NCI-H748 (cell line): ENCODE measurements around the gene U2AF1L4.

Source experiments
- DNase-seq: peaks from one replicate; lab custom pipeline; 2025; ENCODE audit not compliant: unreplicated experiment; lab: John Stamatoyannopoulos, UW

U2AF1L4 gene

GRCh38 chr19:35757749-35758608, 12.8 kb upstream of the U2AF1L4 start, which contains the start of gene PROSER3:
TSS of gene PROSER3 (plus strand) at chr19:35758176. CDS start at chr19:35758216, 40 bp downstream.
- peak; percentile 100 for DNase-seq

- DNase-seq, result peak; percentile 87
Observed at GRCh38 chr19:35757231-35757748, 12.1 kb upstream of the U2AF1L4 start.

- peak; percentile 50 for DNase-seq
Observed at GRCh38 chr19:35756377-35757230, 11.4 kb upstream of the U2AF1L4 start, which contains the start of gene HSPB6. TSS of gene HSPB6 (minus strand) at chr19:35757029. CDS start at chr19:35757008, 21 bp downstream.

GRCh38 chr19:35755550-35756376, 10.5 kb upstream of the U2AF1L4 start:
- peak; percentile 58 for DNase-seq

- no peak for DNase-seq
Observed at GRCh38 chr19:35755131-35755549, 9.9 kb upstream of the U2AF1L4 start.

- DNase-seq, result no peak
Observed at GRCh38 chr19:35754370-35755130, 9.3 kb upstream of the U2AF1L4 start.

GRCh38 chr19:35753634-35754369, 8.6 kb upstream of the U2AF1L4 start:
- DNase-seq, result no peak

- no peak for DNase-seq
Observed at GRCh38 chr19:35752746-35753350, 7.6 kb upstream of the U2AF1L4 start.

GRCh38 chr19:35751839-35752745, 6.9 kb upstream of the U2AF1L4 start:
- no peak for DNase-seq

GRCh38 chr19:35750167-35750566, 4.9 kb upstream of the U2AF1L4 start:
- no peak for DNase-seq

- DNase-seq, result peak; percentile 100
Observed at GRCh38 chr19:35748106-35749020, 3.1 kb upstream of the U2AF1L4 start, which contains the start of gene LIN37. TSS of gene LIN37 (plus strand) at chr19:35748576. CDS start at chr19:35748725, 149 bp downstream.

- no peak for DNase-seq
Observed at GRCh38 chr19:35746531-35746930, 1.3 kb upstream of the U2AF1L4 start.

GRCh38 chr19:35746087-35746462, 857 bp upstream of the U2AF1L4 start:
- no peak for DNase-seq

- DNase-seq, result peak; percentile 98
Observed at GRCh38 chr19:35744430-35745327, 539 bp downstream of the U2AF1L4 start.

- no peak for DNase-seq
Observed at GRCh38 chr19:35743640-35744429, 1.4 kb downstream of the U2AF1L4 start.
